ENCODE data around the gene USE1.

Gene USE1

GRCh38 chr19:17205237-17206140 lies 9.7 kb upstream of the USE1 start:
- H3K79me2 ChIP-seq (ENCODE audit: low read length) = no peaks in the 10 kb centered on the region
- H3K9me2 ChIP-seq (replicated peaks; ENCODE audit: insufficient read depth, low read length) = no peaks in the 10 kb centered on the region
- H3F3A ChIP-seq (ENCODE audit: insufficient read depth, low read length) = no peaks in the 10 kb centered on the region
- peak; percentile 62 for TF ChIP-seq CTCF (IDR thresholded peaks at IDR 0.05; ENCODE audit: low read length)
- TF ChIP-seq EZH2phosphoT487 (IDR thresholded peaks at IDR 0.05; ENCODE audit: low read length) = no peak
- no peaks in the 10 kb centered on the region for H3K36me3 ChIP-seq (replicated peaks; ENCODE audit: insufficient read depth, low read length)
- H4K20me1 ChIP-seq (ENCODE audit: insufficient read depth, low read length) = no peaks in the 10 kb centered on the region
- H3K27ac ChIP-seq (ENCODE audit: low read length) = no peak overlapping the region
- DNase-seq = peak; percentile 53
- no peaks in the 10 kb centered on the region for H3K27me3 ChIP-seq (replicated peaks; ENCODE audit: insufficient read depth, low read length)
- no peaks in the 10 kb centered on the region for H3K9me3 ChIP-seq (replicated peaks; ENCODE audit: insufficient read depth, low read length)
- H3K9ac ChIP-seq (ENCODE audit: low read length) = no peak overlapping the region
- H3K4me2 ChIP-seq (ENCODE audit: low read depth, low read length) = no peak overlapping the region
- H3K4me3 ChIP-seq (ENCODE audit: low read length) = no peak overlapping the region
- H2AFZ ChIP-seq (ENCODE audit: low read length) = no peak overlapping the region
- no peaks in the 10 kb centered on the region for H3K4me1 ChIP-seq (ENCODE audit: low read length)

GRCh38 chr19:17206736-17207581 lies 8.2 kb upstream of the USE1 start:
- Histone ChIP-seq H3K79me2 (ENCODE audit: low read length) (no peaks in the 10 kb centered on the region), H2AFZ (ENCODE audit: low read length) (no peak overlapping the region), H3K36me3 (replicated peaks; ENCODE audit: insufficient read depth, low read length) (no peaks in the 10 kb centered on the region), H4K20me1 (ENCODE audit: insufficient read depth, low read length) (no peaks in the 10 kb centered on the region), H3K4me3 (ENCODE audit: low read length) (no peak overlapping the region), H3F3A (ENCODE audit: insufficient read depth, low read length) (no peaks in the 10 kb centered on the region), H3K9ac (ENCODE audit: low read length) (no peak overlapping the region), H3K27me3 (replicated peaks; ENCODE audit: insufficient read depth, low read length) (no peaks in the 10 kb centered on the region), H3K9me3 (replicated peaks; ENCODE audit: insufficient read depth, low read length) (no peaks in the 10 kb centered on the region), H3K27ac (ENCODE audit: low read length) (no peak overlapping the region), H3K9me2 (replicated peaks; ENCODE audit: insufficient read depth, low read length) (no peaks in the 10 kb centered on the region), H3K4me2 (ENCODE audit: low read depth, low read length) (no peak overlapping the region), H3K4me1 (ENCODE audit: low read length) (no peaks in the 10 kb centered on the region)
- no peak for DNase-seq
- TF ChIP-seq CTCF (IDR thresholded peaks at IDR 0.05; ENCODE audit: low read length) (no peak), EZH2phosphoT487 (IDR thresholded peaks at IDR 0.05; ENCODE audit: low read length) (no peak), EZH2 (optimal IDR thresholded peaks at IDR 0.05; ENCODE audit: low read depth, low read length) (no peak)

GRCh38 chr19:17209126-17210036 lies 5.8 kb upstream of the USE1 start:
- Histone ChIP-seq H4K20me1 (ENCODE audit: insufficient read depth, low read length) (no peaks in the 10 kb centered on the region), H3F3A (ENCODE audit: insufficient read depth, low read length) (no peaks in the 10 kb centered on the region), H3K9me3 (replicated peaks; ENCODE audit: insufficient read depth, low read length) (no peaks in the 10 kb centered on the region), H3K27ac (ENCODE audit: low read length) (no peak overlapping the region), H3K79me2 (ENCODE audit: low read length) (no peaks in the 10 kb centered on the region), H3K4me3 (ENCODE audit: low read length) (no peak overlapping the region), H3K4me1 (ENCODE audit: low read length) (no peaks in the 10 kb centered on the region), H3K27me3 (replicated peaks; ENCODE audit: insufficient read depth, low read length) (no peaks in the 10 kb centered on the region), H3K36me3 (replicated peaks; ENCODE audit: insufficient read depth, low read length) (no peaks in the 10 kb centered on the region), H3K9ac (ENCODE audit: low read length) (no peak overlapping the region), H2AFZ (ENCODE audit: low read length) (no peak overlapping the region), H3K4me2 (ENCODE audit: low read depth, low read length) (no peak overlapping the region), H3K9me2 (replicated peaks; ENCODE audit: insufficient read depth, low read length) (no peaks in the 10 kb centered on the region)
- DNase-seq = no peak
- TF ChIP-seq EZH2 (optimal IDR thresholded peaks at IDR 0.05; ENCODE audit: low read depth, low read length) = no peak
- TF ChIP-seq CTCF (IDR thresholded peaks at IDR 0.05; ENCODE audit: low read length) = no peak
- TF ChIP-seq EZH2phosphoT487 (IDR thresholded peaks at IDR 0.05; ENCODE audit: low read length) = no peak

Measured in MM.1S (cell line).